Stromal cell of bone marrow (primary cell): ENCODE data around the gene ORM2.

Experiments used
- DNase-seq: peaks from one replicate; pipeline ENCODE4 v3.0.0-alpha.2; 2012; ENCODE audit warnings: low read depth

ORM2 gene

DNA sequence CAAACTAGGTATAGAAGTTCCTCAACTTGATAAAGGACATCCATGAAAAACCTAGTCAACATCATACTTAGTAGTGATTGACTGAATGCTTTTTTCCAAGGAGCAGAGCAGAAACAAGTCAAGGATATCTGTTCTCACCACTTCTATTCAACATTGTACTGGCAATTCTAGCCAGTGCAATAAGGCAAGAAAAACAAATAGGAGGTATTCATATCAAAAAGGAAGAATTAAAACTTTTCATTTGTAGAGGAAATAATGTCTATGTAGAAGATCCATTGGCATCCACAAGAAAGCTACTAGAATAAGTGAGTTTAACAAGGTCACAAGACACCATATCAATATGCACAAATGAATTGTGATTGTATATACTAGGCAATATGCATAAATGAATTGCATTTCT is 35.0 kb upstream of the ORM2 start:
- DNase-seq = no peak

DNA sequence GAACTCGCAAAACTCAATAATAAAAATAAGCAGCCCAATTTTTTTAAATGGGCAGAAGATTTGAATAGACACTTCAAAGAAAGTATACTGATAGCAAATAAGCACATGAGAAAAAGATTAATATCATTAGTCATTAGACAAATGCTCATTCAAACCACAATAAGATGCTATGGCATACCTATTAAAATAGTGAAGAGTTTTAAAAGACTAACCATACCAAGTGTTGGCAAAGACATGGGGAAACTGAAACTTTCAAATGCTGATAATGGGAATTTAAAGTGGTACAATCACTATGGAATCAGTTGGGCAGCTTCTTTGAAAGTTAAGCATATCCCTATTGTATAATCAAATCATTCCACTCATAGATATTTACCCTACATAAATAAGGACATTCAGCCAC is 33.3 kb upstream of the ORM2 start:
- DNase-seq = no peak

DNA sequence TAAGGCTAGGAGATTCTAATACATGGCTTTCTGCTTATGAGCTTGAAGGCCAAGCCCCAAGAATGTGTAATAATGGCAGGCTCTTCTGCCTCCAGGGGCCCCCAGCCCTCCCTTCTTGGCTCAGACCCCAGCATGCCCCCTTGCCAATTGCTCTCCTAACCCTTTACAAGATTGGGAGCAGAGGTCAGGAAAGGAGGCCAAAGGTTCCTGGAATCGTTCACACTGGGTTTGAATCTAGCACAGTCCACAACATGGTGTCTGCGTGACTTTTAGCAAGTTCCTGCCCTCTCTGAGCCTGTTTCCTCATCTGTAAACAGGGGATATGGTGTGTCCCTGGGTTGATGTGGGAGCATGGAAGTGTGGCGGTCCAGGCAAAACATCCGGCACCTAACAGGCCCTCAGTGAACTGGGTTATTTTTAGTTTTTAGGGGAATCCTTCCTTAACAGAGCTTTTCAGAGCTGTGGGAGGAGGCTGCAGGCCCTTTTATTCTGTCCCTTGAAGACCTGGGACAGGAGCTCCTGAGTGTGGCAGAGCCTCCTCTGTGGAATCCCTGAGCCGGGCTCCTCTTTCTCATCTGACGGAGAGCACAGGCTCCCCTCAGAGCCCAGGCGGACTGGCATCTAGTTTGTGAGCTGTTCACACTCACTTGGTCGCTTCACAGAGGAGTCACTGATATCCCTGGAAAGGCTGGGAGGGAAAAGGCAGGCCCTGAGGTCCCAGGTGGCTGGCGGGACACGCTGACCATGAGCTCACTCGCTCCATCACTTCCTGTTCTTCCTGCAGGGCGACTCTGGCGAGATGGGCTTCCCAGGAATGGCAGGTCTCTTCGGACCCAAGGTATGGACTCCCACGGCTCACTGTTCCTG is 30.1 kb upstream of the ORM2 start:
- DNase-seq = no peak

DNA sequence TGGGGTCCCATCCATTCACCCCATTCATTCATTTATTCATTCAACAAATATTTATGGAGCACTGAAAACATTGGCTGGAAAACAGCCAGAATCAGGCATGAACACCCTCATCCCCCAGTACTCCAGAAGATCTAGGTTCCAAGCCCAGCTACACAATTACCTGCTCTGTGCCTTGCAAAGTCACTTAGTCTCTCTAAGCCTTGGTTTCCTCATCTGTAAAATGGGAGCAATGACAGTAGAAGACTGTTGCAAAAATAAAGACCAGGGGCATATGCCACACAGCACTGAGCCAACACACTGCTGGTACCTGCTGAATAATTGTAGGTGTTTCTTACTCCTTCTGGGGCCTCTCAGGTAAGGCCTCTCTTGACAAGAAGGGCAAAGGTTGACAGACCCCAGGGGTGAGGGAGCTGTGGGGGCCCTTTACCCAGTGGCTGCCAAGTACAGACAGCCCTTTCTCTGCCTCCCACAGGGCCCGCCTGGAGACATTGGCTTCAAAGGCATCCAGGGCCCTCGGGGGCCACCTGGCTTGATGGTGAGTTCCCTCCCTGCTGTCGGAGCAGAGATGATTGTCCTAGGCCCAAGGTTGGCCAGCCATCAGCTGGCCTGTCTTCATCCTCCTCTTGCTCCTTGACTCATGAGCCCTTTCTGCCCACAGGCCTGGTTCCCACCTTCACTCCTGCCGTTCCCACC is 29.4 kb upstream of the ORM2 start:
- DNase-seq = no peak

DNA sequence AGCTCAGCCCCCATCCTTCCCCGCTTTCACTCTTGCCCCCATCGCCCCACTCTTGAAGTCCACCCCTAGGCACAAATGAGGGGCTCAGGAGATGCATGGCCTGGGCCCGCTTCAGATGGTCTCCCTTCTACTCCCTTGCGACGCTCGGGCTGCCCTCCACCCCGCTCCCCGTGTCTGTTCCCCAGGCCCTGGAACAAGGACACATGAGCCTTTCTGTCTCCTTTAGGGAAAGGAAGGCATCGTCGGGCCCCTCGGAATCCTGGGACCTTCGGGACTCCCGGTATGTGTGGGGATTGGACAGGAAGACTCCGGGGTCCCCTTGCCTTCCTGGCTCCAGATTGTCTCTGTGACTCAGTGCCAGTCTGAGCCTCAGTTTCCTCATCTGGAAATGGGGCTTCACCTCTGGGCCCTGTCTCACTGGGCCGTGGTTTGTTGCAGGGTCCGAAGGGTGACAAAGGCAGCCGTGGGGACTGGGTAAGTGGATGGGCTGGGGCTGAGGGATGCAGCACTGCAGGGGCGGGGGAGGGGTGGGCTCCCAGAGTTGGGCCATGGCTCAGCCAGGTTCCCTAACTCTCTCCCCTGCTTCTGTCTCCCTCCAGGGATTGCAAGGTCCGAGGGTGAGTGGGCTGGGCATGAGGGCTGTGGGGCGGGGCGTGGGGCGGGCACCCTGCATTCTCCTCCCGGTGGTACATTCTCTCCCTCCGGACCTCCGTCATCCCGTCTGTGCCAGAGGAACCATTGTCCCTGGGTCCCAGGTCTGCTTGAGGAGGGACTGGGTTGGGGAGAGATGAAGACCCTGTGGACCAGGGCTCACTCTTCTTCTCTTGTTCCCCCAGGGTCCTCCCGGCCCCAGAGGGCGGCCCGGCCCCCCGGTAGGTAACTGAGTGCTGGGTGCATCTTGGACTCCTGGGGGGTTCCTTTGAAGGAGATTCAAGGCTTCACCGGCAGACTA is 28.5 kb upstream of the ORM2 start:
- no peak for DNase-seq

DNA sequence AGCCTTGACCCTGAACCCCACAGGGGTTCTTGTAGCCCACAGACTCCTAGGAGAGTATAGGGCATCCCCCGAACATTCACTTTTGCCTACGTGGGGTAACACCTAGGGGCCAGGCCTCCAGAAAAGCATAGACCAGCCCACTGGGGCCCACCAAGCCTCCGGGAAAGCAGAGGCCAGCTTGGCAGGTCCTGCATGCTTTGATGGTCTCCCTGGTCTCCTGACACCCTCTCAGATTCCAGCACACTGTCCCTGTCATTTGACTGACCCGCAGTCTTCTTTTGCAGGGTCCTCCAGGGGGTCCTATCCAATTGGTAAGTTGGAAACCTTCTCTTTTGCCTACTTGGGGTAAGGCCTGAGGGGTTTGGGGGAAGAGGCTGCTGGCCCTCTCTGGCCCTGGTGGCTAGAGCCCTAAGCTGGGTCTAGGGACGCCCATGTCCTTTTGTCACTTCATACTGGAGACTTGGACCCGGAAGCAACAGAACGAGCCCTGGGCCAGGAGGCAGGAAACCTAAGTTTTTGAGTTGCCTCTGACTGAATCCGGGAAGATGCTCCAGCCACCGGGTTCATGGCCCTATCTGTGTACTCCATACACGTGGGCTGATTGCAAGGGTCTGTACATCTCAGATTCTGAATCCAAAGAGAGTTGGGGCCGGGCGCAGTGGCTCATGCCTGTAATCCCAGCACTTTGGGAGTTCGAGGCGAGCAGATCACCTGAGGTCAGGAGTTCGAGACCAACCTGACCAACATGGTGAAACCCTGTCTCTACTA is 27.7 kb upstream of the ORM2 start:
- no peak for DNase-seq

DNA sequence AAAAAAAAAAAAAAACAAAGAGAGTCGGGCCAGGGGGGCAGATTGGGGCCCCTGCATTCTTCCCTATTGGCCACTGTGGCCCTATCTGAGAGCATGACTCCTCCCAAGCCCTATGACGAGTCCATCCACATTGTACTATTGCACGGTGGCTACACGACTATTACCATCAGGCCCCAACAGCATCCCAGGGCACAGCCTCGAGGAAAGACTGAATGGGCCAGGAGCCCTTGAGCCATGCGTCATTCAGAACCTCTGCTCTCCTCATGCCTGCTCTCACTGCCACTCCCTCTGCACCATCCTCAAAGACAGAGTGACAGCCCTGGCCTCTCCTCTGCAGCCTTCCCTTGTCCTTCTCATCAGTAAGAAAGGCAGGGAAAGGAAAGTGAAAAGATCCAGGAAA is 26.9 kb upstream of the ORM2 start:
- DNase-seq = no peak

DNA sequence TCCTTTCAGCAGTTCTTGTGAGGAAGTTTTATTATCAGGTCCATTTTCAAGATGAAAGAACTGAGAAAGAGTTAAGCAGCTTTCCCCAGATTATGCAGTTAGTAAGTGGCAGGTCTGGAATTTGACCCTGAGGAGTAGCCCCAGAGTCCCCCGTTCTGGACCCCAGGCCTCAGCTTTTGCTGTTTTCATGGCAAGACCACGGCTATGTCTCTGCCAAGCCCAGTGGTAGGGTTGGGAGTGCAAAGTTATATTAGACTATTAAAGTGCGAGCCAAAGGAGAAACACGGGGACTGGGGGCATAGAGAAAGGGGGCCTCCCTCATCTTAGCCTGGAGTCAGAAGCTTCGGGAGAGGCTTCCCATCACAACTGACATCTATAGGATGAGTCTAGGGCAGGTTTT is 26.1 kb upstream of the ORM2 start:
- DNase-seq = no peak

DNA sequence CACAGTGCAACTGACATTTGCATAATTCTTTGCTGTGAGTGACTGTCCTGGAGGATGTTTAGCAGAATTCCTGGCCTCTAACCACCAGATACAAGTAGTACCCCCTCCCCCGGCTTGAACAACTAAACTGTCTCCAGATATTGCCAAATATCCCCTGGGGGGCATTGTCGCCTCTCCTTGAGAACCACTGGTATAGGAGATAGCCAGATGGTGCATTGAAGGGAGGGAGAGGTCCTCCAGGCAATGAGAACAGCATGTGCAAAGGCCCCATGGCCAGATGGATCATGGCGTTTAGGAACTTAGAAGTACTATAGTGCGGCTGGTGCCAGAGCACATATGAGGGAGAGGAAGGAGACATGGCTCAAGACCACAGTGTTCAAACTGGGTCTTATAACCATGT is 25.7 kb upstream of the ORM2 start:
- DNase-seq = no peak

DNA sequence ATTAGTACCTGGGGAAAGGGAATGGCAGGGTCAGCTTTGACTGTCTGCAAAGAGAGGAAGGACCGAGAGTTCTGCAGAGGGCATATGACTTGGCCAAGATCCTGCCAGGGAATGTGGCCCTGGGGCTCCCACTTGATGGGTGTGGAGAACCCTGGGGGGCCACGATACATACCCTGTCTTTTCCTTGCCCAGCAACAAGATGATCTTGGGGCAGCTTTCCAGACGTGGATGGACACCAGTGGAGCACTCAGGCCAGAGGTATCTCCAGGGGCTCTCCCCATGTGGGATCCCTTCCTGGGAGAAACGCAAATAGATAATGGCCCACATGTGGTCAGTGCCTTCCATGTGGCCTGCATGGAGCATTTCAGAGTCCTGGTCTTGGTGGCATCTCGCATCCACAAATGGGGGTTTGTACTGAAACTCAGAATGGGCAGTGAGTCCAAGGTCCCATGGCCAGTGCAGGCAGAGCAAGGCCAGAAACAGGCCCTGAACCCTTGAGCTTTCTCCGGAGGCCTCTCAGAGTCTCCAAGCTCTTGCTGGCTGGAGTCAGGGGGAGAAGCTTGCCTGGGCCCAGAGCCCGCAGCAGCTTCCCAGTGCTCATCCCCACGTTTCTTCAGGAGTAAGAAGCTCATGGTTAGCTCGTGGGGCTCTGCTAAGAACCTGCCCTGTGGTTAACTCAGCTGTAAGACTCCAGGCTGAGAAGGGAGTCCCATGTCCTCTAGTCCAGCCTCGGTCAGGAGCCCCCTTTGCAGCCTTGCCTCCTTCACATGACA is 25.1 kb upstream of the ORM2 start:
- DNase-seq = no peak

DNA sequence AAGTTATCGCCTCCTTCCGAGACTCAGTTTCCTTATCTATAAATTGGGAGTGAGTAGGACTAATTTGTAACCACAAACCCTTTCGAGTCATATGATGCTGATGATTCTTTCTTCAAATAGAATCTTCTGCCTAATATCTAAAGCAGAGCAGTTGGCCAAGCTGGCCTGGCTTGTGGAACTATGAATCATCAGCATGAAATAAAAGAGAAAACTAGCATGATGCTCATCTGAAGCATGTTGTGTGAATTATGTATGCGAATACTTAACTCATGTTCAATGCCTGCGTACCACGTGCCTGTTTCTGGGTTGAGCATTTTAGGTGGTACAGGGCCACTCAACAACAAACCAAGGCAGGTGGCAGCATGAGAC is 21.8 kb upstream of the ORM2 start:
- DNase-seq = peak; percentile 55

DNA sequence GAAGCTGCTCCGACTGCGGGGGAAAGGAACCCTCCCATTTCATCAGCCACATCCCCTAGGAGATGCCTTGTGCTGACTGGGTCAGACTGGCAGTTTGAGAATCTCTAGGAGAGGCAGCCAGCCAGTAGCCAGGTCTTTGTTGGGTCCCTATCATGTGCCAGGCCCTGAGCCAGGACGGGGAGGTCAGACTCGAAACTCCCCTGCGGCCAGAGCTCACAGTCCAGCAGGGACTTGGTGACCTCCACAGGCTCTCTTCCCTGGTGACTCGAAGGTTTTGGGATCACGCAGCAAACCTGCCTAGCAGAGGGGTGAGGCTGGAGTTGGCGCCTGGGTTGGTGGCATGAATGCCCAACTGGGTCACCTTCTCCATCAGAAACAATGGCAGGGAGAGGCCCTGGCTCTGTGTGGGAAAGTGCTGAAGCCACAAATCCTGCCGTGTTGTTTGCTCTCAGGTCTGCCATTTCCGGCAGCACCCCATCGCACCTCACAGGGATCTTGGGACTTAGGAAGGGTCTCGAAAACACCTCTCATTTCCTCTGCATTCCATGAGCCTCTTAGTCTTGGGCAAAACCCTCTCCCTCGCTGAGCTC is 21.2 kb upstream of the ORM2 start:
- no peak for DNase-seq

DNA sequence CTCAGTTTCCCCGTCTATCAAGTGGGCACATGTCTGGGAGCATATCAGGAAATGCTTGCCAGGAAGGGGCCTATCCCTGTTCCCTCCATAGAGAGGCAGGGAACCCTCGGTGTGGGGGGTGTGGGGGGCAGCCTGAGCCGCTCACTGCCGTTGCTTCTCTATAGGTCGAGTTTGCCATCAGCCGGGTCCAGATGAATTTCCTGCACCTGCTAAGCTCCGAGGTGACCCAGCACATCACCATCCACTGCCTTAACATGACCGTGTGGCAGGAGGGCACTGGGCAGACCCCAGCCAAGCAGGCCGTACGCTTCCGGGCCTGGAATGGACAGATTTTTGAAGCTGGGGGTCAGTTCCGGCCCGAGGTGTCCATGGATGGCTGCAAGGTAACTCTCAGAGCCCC is 20.6 kb upstream of the ORM2 start:
- DNase-seq = no peak

DNA sequence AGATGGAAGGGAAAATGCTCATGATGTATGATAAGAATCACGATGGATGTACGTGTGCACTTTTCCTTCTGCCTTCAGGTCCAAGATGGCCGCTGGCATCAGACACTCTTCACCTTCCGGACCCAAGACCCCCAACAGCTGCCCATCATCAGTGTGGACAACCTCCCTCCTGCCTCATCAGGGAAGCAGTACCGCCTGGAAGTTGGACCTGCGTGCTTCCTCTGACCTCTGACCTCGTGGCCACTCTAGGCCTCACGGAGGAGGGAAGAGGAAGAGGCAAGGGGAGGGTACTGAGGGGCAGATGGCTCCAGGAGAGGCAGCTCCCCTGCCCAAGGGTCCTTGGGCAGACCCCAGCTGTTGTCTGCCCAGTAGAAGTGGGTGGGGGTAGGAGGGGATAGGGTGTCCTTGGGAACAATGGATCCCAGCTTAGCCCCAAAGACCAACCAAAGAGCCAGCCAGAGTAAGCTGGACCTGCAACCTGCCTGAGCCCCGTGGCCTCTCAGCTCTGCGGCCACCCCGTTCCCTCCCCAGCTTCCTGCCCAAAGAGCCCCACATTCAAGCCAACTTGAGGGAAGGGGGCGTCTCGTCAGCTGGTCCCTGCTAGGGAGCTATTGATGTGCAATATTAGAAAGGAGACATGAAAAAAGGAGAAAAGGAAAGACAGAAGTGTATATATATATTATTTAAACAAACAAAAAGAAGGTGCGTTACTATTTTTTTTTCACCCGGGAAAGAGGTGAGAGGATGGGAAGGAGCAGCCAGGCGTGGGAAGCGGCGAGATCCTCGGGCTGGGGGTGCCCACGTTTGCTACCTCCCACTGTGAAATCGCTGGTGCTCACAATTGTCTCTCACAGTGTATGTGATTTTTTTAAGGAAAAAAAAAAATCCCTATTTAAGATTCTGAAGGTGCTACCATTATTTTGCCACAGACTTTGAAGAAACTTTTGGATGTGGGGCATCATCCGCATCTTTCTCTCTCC is 18.9 kb upstream of the ORM2 start:
- no peak for DNase-seq

DNA sequence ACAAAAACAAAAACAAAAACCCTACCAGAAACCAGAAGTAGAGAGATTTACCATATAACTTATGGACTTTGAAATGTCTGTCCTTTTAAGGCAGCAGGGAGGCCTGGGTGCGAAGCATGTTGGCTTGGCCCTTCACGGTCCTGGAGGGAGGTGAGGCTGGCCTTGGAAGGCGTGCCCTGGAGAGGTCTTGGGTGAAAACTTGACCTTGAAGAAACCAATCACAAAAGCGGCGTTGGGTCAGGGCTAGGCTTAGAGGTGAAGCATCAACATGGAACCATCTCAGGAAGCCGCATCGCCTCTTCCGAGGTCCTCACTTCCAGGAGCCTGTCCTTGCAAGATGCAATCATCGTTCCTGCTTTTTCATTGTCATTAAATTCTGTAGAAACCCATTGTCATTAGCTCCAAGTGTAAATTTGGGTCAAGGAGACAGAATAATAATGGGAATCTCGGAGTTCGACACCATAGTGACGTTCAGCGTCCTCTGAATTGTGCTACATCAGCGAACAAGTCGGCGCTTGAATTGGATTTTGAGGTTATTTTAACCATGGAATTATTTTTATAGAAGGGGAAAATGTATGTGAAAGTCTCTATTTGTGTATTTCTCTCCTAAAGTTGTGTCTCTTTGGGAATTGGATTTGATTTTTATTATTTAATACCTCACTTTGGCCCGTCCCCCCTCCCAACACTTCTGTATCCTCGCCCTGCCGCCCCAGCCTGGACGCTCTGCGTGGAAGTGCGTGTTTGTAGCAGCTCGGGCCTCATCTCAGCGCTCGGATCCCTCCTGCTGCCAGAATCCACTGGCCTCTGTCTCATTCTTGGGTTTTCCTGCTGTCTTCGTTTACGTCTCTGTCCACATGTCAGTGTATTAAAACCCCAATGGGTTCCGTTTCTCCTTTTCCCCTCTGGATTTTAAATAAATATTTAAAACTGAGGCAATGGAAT is 17.8 kb upstream of the ORM2 start:
- no peak for DNase-seq

DNA sequence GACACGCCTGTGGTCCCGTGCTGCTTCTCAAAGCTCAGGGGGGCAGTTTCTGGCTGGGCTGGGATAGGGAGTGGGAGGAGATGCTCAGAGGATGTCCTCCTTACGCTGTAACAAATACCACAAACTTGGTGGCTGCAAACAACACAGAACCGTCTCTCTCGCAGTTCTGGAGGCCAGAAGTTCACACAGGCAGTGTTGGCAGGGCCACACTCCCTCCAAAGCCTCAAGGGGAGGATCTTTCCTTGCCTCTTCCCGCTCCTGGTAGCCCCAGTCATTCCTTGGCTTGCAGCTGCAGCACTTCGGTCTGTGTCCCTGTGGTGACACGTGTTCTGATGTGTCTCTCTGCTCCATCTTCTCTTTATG is 17.2 kb upstream of the ORM2 start:
- no peak for DNase-seq

DNA sequence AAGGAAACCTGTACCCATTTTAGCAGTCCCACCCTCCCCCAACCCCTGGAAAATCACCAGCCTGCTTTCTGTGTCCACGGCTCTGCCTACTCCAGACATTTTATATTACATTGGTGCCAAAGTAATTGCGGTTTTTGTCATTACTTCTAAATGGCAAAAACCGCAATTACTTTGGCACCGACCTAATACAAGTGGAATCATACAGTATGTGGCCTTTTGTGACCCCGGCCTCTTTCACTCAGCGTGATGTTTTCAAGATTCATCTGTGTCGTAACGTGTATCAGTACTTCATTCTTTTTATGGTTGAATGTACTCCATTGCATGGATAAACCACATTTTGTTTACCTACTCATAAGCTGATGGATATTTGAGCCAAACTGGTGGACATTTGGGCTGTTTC is 16.5 kb upstream of the ORM2 start:
- DNase-seq = no peak

DNA sequence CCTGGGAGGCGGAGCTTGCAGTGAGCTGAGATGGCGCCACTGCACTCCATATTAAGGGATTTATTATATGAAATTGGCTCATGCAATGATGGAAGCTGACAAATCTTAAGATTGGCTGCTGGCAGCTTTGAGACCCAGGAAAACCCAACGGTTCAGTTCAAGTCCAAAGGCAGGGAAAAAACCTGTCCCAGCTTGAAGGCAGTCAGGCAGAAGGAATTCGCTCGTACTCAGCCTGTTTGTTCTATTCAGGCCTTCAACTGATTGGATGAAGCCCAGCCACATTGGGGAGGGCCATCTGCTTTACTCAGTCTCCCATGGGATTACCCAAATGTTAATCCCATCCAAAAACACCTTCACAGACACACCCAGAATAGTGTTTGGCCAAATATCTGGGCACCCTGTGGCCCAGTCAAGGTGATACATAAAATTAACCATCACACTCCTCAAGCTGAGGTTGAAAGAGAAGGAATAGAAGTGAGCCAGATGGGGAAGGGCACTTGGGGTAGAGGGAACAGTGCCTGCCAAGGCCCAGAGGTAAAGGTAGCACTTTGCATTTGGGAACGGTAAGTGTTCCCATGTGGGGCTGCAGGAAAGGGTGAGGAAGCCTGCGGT is 15.3 kb upstream of the ORM2 start:
- no peak for DNase-seq
